ENCODE results near the gene MAP3K14.

DNA sequence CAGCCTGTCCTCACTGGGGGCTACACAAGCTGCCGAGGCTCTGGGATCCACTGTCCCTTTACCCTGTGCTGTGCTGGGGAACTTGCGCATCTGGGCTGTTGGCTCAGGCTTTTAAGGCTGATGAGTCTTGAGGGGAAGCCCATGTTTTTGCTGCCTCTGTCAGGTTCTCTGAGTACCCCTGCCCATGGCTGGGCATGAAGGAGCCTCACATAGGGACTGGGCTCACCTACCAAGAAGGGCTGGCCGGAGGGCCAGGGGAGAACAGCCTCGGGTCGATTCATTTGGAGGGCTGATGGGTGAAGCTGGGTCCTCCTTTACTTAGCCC is 80.6 kb downstream of the MAP3K14 start:
- TF ChIP-seq EZH2phosphoT487 (IDR thresholded peaks at IDR 0.05; ENCODE audit: low read depth, severe bottlenecking, unreplicated experiment): no peak
- no peak for TF ChIP-seq CTCF (IDR thresholded peaks at IDR 0.05; ENCODE audit: poor library complexity)
